RWPE2 (cell line): ENCODE results near the gene CHN2.

Experiments
- ATAC-seq: fragments of 200-7000 bp; cut with Tn5 transposase; 3 replicates; pipeline ENCODE4 v1.9.1; 2021; ENCODE audit warnings: low read depth
- DNase-seq: peaks from one replicate; pipeline ENCODE4 v3.0.0-alpha.2; 2020; ENCODE audit warnings: low spot score
- H3K27ac ChIP-seq: fragments of 450-650 bp; 2 replicates; pipeline ENCODE4 v1.5.1; 2017; ENCODE audit warnings: mild to moderate bottlenecking; ENCODE audit not compliant: poor library complexity, severe bottlenecking
- H3K27me3 ChIP-seq: fragments of 250-450 bp; sonication (Bioruptor Pico); 2 replicates; pipeline ENCODE4 v1.5.1; 2021; ENCODE audit warnings: mild to moderate bottlenecking, moderate library complexity; ENCODE audit not compliant: insufficient read depth, poor library complexity, severe bottlenecking
- H3K36me3 ChIP-seq: fragments of 250-450 bp; sonication (Bioruptor Pico); 2 replicates; pipeline ENCODE4 v1.5.1; 2020; ENCODE audit warnings: low read depth, mild to moderate bottlenecking, moderate library complexity
- H3K4me1 ChIP-seq: fragments of 250-450 bp; sonication (Bioruptor Pico); 2 replicates; pipeline ENCODE4 v1.5.1; 2021; ENCODE audit warnings: mild to moderate bottlenecking, moderate library complexity; ENCODE audit not compliant: insufficient read depth, poor library complexity, severe bottlenecking
- H3K4me3 ChIP-seq: fragments of 250-450 bp; sonication (Bioruptor Pico); 2 replicates; pipeline ENCODE4 v1.5.1; 2021; ENCODE audit warnings: mild to moderate bottlenecking, moderate library complexity; ENCODE audit not compliant: severe bottlenecking
- H3K9me3 ChIP-seq: fragments of 250-450 bp; sonication (Bioruptor Pico); 2 replicates; pipeline ENCODE4 v1.5.1; 2021; ENCODE audit warnings: mild to moderate bottlenecking, moderate library complexity; ENCODE audit not compliant: severe bottlenecking
- CTCF ChIP-seq: fragments of 450-650 bp; IDR thresholded peaks from one replicate; pipeline ENCODE4 v1.5.1; 2017; ENCODE audit warnings: mild to moderate bottlenecking, moderate library complexity; ENCODE audit not compliant: poor library complexity, severe bottlenecking

The CHN2 gene

GRCh38 chr7:29296421-29296820, 101.8 kb downstream of the CHN2 start:
- H3K4me1 ChIP-seq, result peaks cover 20% of the 10 kb centered on the region
- H3K27me3 ChIP-seq, result no peaks in the 10 kb centered on the region
- TF ChIP-seq CTCF, result no peak
- H3K27ac ChIP-seq, result no peak overlapping the region
- H3K4me3 ChIP-seq, result no peak overlapping the region
- no peaks in the 10 kb centered on the region for H3K9me3 ChIP-seq
- DNase-seq (no peak), ATAC-seq (no peak)
- H3K36me3 ChIP-seq, result no peaks in the 10 kb centered on the region

- no peaks in the 10 kb centered on the region for H3K36me3 ChIP-seq
- DNase-seq (no peak), ATAC-seq (no peak)
- TF ChIP-seq CTCF, result no peak
- H3K9me3 ChIP-seq, result no peaks in the 10 kb centered on the region
- H3K27ac ChIP-seq, result no peak overlapping the region
- H3K4me1 ChIP-seq, result peaks cover 20% of the 10 kb centered on the region
- H3K4me3 ChIP-seq, result no peak overlapping the region
- no peaks in the 10 kb centered on the region for H3K27me3 ChIP-seq
These were observed 102.8 kb downstream of the CHN2 start for GRCh38 chr7:29297194-29297890.

GRCh38 chr7:29299086-29299485, 104.5 kb downstream of the CHN2 start:
- H3K36me3 ChIP-seq, result no peaks in the 10 kb centered on the region
- H3K27me3 ChIP-seq, result no peaks in the 10 kb centered on the region
- DNase-seq (no peak), ATAC-seq (no peak)
- no peak overlapping the region for H3K4me3 ChIP-seq
- H3K27ac ChIP-seq, result no peak overlapping the region
- no peak for TF ChIP-seq CTCF
- peaks cover 20% of the 10 kb centered on the region for H3K4me1 ChIP-seq
- no peaks in the 10 kb centered on the region for H3K9me3 ChIP-seq

- H3K4me3 ChIP-seq, result no peak overlapping the region
- DNase-seq (no peak), ATAC-seq (peak; percentile 85)
- peaks cover 28% of the 10 kb centered on the region for H3K4me1 ChIP-seq
- peak overlapping the region; percentile 54 for H3K27ac ChIP-seq
- TF ChIP-seq CTCF, result no peak
- H3K27me3 ChIP-seq, result no peaks in the 10 kb centered on the region
- H3K36me3 ChIP-seq, result no peaks in the 10 kb centered on the region
- no peaks in the 10 kb centered on the region for H3K9me3 ChIP-seq
These were observed 105.5 kb downstream of the CHN2 start for GRCh38 chr7:29300026-29300480.

GRCh38 chr7:29300649-29301048, 106.1 kb downstream of the CHN2 start:
- peak; percentile 59; the same call in 1 of the 3 replicates for ATAC-seq
- H3K4me3 ChIP-seq, result no peak overlapping the region
- H3K27me3 ChIP-seq, result no peaks in the 10 kb centered on the region
- peak overlapping the region; percentile 54 for H3K27ac ChIP-seq
- H3K36me3 ChIP-seq, result no peaks in the 10 kb centered on the region
- no peak for TF ChIP-seq CTCF
- H3K9me3 ChIP-seq, result no peaks in the 10 kb centered on the region
- H3K4me1 ChIP-seq, result peaks cover 29% of the 10 kb centered on the region
- no peak for DNase-seq
